Osteocyte (in vitro differentiated cells): ENCODE data around the gene ICAM3. TPM values are rescaled to one million over a fixed set of nuclear protein-coding genes. Genes with fewer than 3 reads are reported as not detected.
"Not testable (repeated sequence)": the region's sequence is repeated elsewhere in the genome, so short reads cannot be mapped to it uniquely, and the experiment has no call there.

Experiments used
- DNase-seq: peaks from one replicate; pipeline ENCODE4 v3.0.0; 2021; ENCODE audit warnings: mixed read lengths; ENCODE audit not compliant: unreplicated experiment; ENCODE audit errors: extremely low spot score
- H3K27ac Mint-ChIP-seq: one replicate; pipeline ENCODE4 v1.8.0; 2021; ENCODE audit warnings: mild to moderate bottlenecking, mixed read lengths; ENCODE audit not compliant: unreplicated experiment
- H3K27me3 Mint-ChIP-seq: one replicate; pipeline ENCODE4 v1.8.0; 2021; ENCODE audit warnings: mixed read lengths; ENCODE audit not compliant: unreplicated experiment
- H3K36me3 Mint-ChIP-seq: one replicate; pipeline ENCODE4 v1.8.0; 2021; ENCODE audit warnings: mixed read lengths; ENCODE audit not compliant: unreplicated experiment
- H3K4me1 Mint-ChIP-seq: one replicate; pipeline ENCODE4 v1.8.0; 2021; ENCODE audit warnings: mixed read lengths; ENCODE audit not compliant: unreplicated experiment
- H3K4me3 Mint-ChIP-seq: one replicate; pipeline ENCODE4 v1.8.0; 2021; ENCODE audit warnings: mild to moderate bottlenecking, moderate library complexity, mixed read lengths; ENCODE audit not compliant: unreplicated experiment
- H3K9me3 Mint-ChIP-seq: one replicate; pipeline ENCODE4 v1.8.0; 2021; ENCODE audit warnings: mixed read lengths; ENCODE audit not compliant: unreplicated experiment
- CTCF ChIP-seq: fragments of 200-600 bp; sonication (generic); IDR thresholded peaks from 2 replicates; pipeline ENCODE4 v1.5.0; 2021; ENCODE audit warnings: antibody characterized with exemption, mild to moderate bottlenecking, moderate library complexity
- total RNA-seq: library from RNA; stranded (reverse); gene quantifications from 2 replicates; pipeline ENCODE4 v1.2.1, GENCODE V29; 2021

Gene ICAM3
- total RNA-seq, 1 donor from 2014 or later = 9.8 TPM

GRCh38 chr19:10379880-10380312, 40.5 kb upstream of the ICAM3 start:
- no peaks in the 10 kb centered on the region for H3K9me3 Mint-ChIP-seq
- peak overlapping the region; percentile 76 for H3K27ac Mint-ChIP-seq
- H3K4me3 Mint-ChIP-seq = peak overlapping the region; percentile 92
- peaks cover 14% of the 10 kb centered on the region for H3K36me3 Mint-ChIP-seq
- H3K4me1 Mint-ChIP-seq = peaks cover 12% of the 10 kb centered on the region
- no peak for TF ChIP-seq CTCF
- no peak for DNase-seq
- H3K27me3 Mint-ChIP-seq = no peaks in the 10 kb centered on the region

- Mint-ChIP-seq H3K36me3 (peaks cover 16% of the 10 kb centered on the region), H3K4me3 (no peak overlapping the region), H3K27ac (no peak overlapping the region), H3K27me3 (no peaks in the 10 kb centered on the region), H3K4me1 (peaks cover 12% of the 10 kb centered on the region), H3K9me3 (no peaks in the 10 kb centered on the region)
- DNase-seq = no peak
- no peak for TF ChIP-seq CTCF
Observed at GRCh38 chr19:10378124-10378523, 38.7 kb upstream of the ICAM3 start.

GRCh38 chr19:10377140-10377640, 37.8 kb upstream of the ICAM3 start:
- not testable (repeated sequence) for H3K9me3 Mint-ChIP-seq, DNase-seq, H3K27me3 Mint-ChIP-seq, H3K4me3 Mint-ChIP-seq, H3K27ac Mint-ChIP-seq
- peaks cover 16% of the 10 kb centered on the region for H3K36me3 Mint-ChIP-seq
- peaks cover 12% of the 10 kb centered on the region for H3K4me1 Mint-ChIP-seq

GRCh38 chr19:10374931-10375330, 35.5 kb upstream of the ICAM3 start:
- Mint-ChIP-seq H3K36me3 (peaks cover 21% of the 10 kb centered on the region), H3K9me3 (no peaks in the 10 kb centered on the region), H3K27me3 (no peaks in the 10 kb centered on the region), H3K4me1 (peaks cover 5% of the 10 kb centered on the region), H3K4me3 (no peak overlapping the region), H3K27ac (no peak overlapping the region)
- no peak for TF ChIP-seq CTCF
- DNase-seq = no peak

- Mint-ChIP-seq H3K4me1 (no peaks in the 10 kb centered on the region), H3K27me3 (no peaks in the 10 kb centered on the region), H3K9me3 (no peaks in the 10 kb centered on the region), H3K4me3 (no peak overlapping the region), H3K27ac (no peak overlapping the region), H3K36me3 (peaks cover 29% of the 10 kb centered on the region)
- no peak for TF ChIP-seq CTCF
- DNase-seq = no peak
Observed at GRCh38 chr19:10372690-10373089, 33.3 kb upstream of the ICAM3 start.
